GM23248 (cell line): ENCODE measurements around the gene MRO. TPM values are rescaled to one million over a fixed set of nuclear protein-coding genes. Genes with fewer than 3 reads are reported as not detected.

Experiments used
- DNase-seq: peaks from one replicate; pipeline ENCODE4 v3.0.0-alpha.2; 2015
- H2AFZ ChIP-seq: fragments of 200-600 bp; sonication (generic); 2 replicates; pipeline ENCODE4 v1.6.1; 2016; ENCODE audit warnings: antibody characterized with exemption
- H3F3A ChIP-seq: fragments of 200-600 bp; sonication (generic); 2 replicates; pipeline ENCODE4 v1.6.1; 2016; ENCODE audit warnings: mild to moderate bottlenecking, antibody characterized with exemption, mixed run types; ENCODE audit not compliant: insufficient read depth
- H3K27ac ChIP-seq: fragments of 200-600 bp; sonication (generic); 2 replicates; pipeline ENCODE4 v1.5.1; 2016; ENCODE audit warnings: mild to moderate bottlenecking
- H3K27me3 ChIP-seq: fragments of 200-600 bp; sonication (generic); replicated peaks from 2 replicates; pipeline ENCODE4 v1.6.1; 2016; ENCODE audit warnings: mild to moderate bottlenecking; ENCODE audit not compliant: insufficient read depth
- H3K36me3 ChIP-seq: fragments of 200-600 bp; sonication (generic); 2 replicates; pipeline ENCODE4 v1.6.1; 2016; ENCODE audit warnings: low read depth, mild to moderate bottlenecking
- H3K4me1 ChIP-seq: fragments of 200-600 bp; sonication (generic); 2 replicates; pipeline ENCODE4 v1.6.1; 2016; ENCODE audit warnings: mild to moderate bottlenecking; ENCODE audit not compliant: insufficient read depth
- H3K4me2 ChIP-seq: fragments of 200-600 bp; sonication (generic); one replicate; pipeline ENCODE4 v1.6.1; 2016; ENCODE audit warnings: mild to moderate bottlenecking; ENCODE audit not compliant: unreplicated experiment
- H3K4me3 ChIP-seq: fragments of 200-600 bp; sonication (generic); 2 replicates; pipeline ENCODE4 v1.5.1; 2016; ENCODE audit warnings: mild to moderate bottlenecking
- H3K79me2 ChIP-seq: fragments of 200-600 bp; sonication (generic); 2 replicates; pipeline ENCODE4 v1.6.1; 2016; ENCODE audit warnings: mild to moderate bottlenecking; ENCODE audit not compliant: insufficient read depth
- H3K9ac ChIP-seq: fragments of 200-600 bp; sonication (generic); 2 replicates; pipeline ENCODE4 v1.6.1; 2016; ENCODE audit warnings: mild to moderate bottlenecking
- H3K9me2 ChIP-seq: fragments of 200-600 bp; sonication (generic); 2 replicates; pipeline ENCODE4 v1.6.1; 2016; ENCODE audit warnings: mixed run types, mild to moderate bottlenecking, moderate library complexity; ENCODE audit not compliant: insufficient read depth
- H3K9me3 ChIP-seq: fragments of 200-600 bp; sonication (generic); one replicate; pipeline ENCODE4 v1.6.1; 2017; ENCODE audit warnings: low read depth
- H4K20me1 ChIP-seq: fragments of 200-600 bp; sonication (generic); 2 replicates; pipeline ENCODE4 v1.6.0; 2016; ENCODE audit not compliant: insufficient read depth
- EZH2 ChIP-seq: fragments of 200-600 bp; sonication (generic); IDR thresholded peaks from 2 replicates; pipeline ENCODE4 v1.6.1; 2018; ENCODE audit warnings: antibody characterized with exemption, mild to moderate bottlenecking; ENCODE audit not compliant: insufficient read depth, poor library complexity, severe bottlenecking
- EZH2phosphoT487 ChIP-seq: fragments of 200-600 bp; sonication (generic); IDR thresholded peaks from 2 replicates; pipeline ENCODE4 v1.6.1; 2018; ENCODE audit warnings: antibody characterized with exemption, moderate library complexity, mild to moderate bottlenecking, low read depth; ENCODE audit not compliant: insufficient read depth
- WGBS, 2 experiments: methylation state at CpG; one replicate each; pipeline ENCODE4 v1.1.6; 2015 to 2017; ENCODE audit warnings: low lambda C conversion rate in 2 of 2, low coverage in 1 of 2; ENCODE audit errors: missing lambda C conversion rate in 2 of 2; 5-methylcytosine and 5-hydroxymethylcytosine counted together
- in situ Hi-C: fragments of 300-500 bp; cut with MboI; formaldehyde crosslinking; loops from 2 replicates; pipeline ENCODE4 v1.15.0; 2020
- polyA plus RNA-seq: library from polyadenylated mRNA; unstranded; fragments of >200 nt; fragmentation: Nextera tagmentation; extraction: Ambion mirVana; gene quantifications from 2 replicates; pipeline ENCODE4 v1.2.1, GENCODE V29; 2016
- total RNA-seq: library from RNA; depleted of rRNA; stranded (reverse); fragments of >200 nt; shearing (Covaris generic); gene quantifications from 2 replicates; pipeline ENCODE4 v1.2.3, GENCODE V29; 2014; rRNA removed

Gene MRO
- total and polyA plus RNA-seq, 2 experiments from 2014 or later, result not detected

DNA sequence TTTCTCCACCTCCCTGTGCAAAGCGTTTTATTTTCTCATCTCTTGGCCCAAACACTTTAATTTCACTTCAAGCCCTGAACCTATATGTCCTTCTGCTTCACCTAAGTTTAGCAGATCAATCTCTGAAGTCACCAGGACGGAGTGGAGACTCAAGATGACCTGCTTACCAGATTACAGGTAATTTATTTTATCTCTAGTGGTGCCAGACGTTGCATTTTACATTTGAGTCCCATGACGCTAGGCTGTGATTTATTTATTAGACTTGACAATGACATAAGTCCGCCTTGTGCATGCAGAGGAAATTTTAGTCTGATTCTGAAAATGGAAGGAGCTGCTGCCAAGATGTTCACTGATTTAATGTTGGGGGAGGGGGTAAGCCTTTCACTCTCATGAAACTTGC is 73.9 kb downstream of the MRO start:
- peaks cover 10% of the 10 kb centered on the region; the same call in 1 of the 2 replicates for H3K27me3 ChIP-seq
- TF ChIP-seq EZH2phosphoT487 (no peak), EZH2 (no peak)
- no peak for DNase-seq
- in situ Hi-C loops, result no loop called here
- H3K36me3 ChIP-seq, result no peaks in the 10 kb centered on the region
- no peak overlapping the region for H3K4me2 ChIP-seq
- H3K4me3 ChIP-seq, result no peak overlapping the region
- H3K9me3 ChIP-seq, result no peaks in the 10 kb centered on the region
- WGBS, 2 experiments, result 5 to 7% methylated on average over 5 of the region's 5 CpGs
- no peak overlapping the region for H3K27ac ChIP-seq
- H3F3A ChIP-seq, result no peaks in the 10 kb centered on the region
- no peaks in the 10 kb centered on the region for H3K79me2 ChIP-seq
- no peak overlapping the region for H3K9ac ChIP-seq
- no peaks in the 10 kb centered on the region for H4K20me1 ChIP-seq
- no peak overlapping the region for H2AFZ ChIP-seq
- no peaks in the 10 kb centered on the region for H3K4me1 ChIP-seq
- no peaks in the 10 kb centered on the region for H3K9me2 ChIP-seq

Other genes starting within 250 kb of the MRO start
- gene ME2, start 59.1 kb upstream of the MRO start, total RNA-seq, result 24.5 and 32.2 TPM in 2 replicates
- gene ME2, start 59.1 kb upstream of the MRO start, polyA plus RNA-seq, result 24.1 and 25.6 TPM in 2 replicates
- gene ELAC1, start 148.0 kb upstream of the MRO start, total RNA-seq, result 4.8 and 6.2 TPM in 2 replicates
- gene ELAC1, start 148.0 kb upstream of the MRO start, polyA plus RNA-seq, result 12.9 and 13.1 TPM in 2 replicates
- gene SMAD4, start 210.2 kb upstream of the MRO start, total RNA-seq, result 90.4 and 175 TPM in 2 replicates
- 37.5 and 39.6 TPM in 2 replicates for gene SMAD4, start 210.2 kb upstream of the MRO start, polyA plus RNA-seq